ENCODE measurements around the gene HMCN2. TPM values are rescaled to one million over a fixed set of nuclear protein-coding genes. Genes with fewer than 3 reads are reported as not detected.

HMCN2 gene
- total and polyA plus RNA-seq, 2 of the 4 experiments (the other 2 are of a cell fraction) = 0.02 TPM; not detected in 1

- H3K56ac ChIP-seq (ENCODE audit: extremely low read depth, insufficient read depth, low read length) = no peak overlapping the region
- CTCF ChIA-PET = interaction anchor here (1.3 to 1.5 kb wide), 2 partner anchors 219 to 221 kb away, joined by 3 to 5 read pairs; no protein-coding TSS in a partner anchor
- no peak overlapping the region for H3K9ac ChIP-seq (ENCODE audit: low read depth, low read length)
- no peaks in the 10 kb centered on the region for H3K4me1 ChIP-seq (ENCODE audit: control insufficient read depth, insufficient read depth, low read length)
- H3K23ac ChIP-seq (ENCODE audit: low read depth, low read length) = no peak overlapping the region
- no peak overlapping the region for H3K4me3 ChIP-seq (ENCODE audit: insufficient read depth, low read depth, low read length)
- H3K27me3 ChIP-seq (ENCODE audit: control insufficient read depth, insufficient read depth, low read length) = peaks cover 21% of the 10 kb centered on the region
- H4K8ac ChIP-seq (ENCODE audit: low read depth in 2 of 2, low read length in 2 of 2) = no peak overlapping the region
- H3K14ac ChIP-seq (replicated peaks; ENCODE audit: low read depth, low read length) = no peak overlapping the region
- no peak overlapping the region for H2BK5ac ChIP-seq (ENCODE audit: low read depth, low read length, poor library complexity, severe bottlenecking)
- H3K18ac ChIP-seq (ENCODE audit: low read depth, low read length) = no peak overlapping the region
- peaks cover 8% of the 10 kb centered on the region for H4K20me1 ChIP-seq (ENCODE audit: insufficient read depth, low read length)
- intact Hi-C loops (cut with micrococcal nuclease) (no loop called here), dilution Hi-C loops (cut with HindIII; ENCODE audit: low sequenced_read_pairs, unreplicated experiment) (no loop called here), in situ Hi-C loops (cut with MboI; ENCODE audit: low sequenced_read_pairs) (no loop called here)
- H4K91ac ChIP-seq (ENCODE audit: insufficient read depth, low read depth, low read length) = no peak overlapping the region
- H2BK120ac ChIP-seq (ENCODE audit: low read depth, low read length) = no peak overlapping the region
- DNase-seq (no peak), ATAC-seq (ENCODE audit: low read depth) (no peak)
- no peak overlapping the region for H3K4me2 ChIP-seq (ENCODE audit: low read depth, low read length)
- no peaks in the 10 kb centered on the region for H3K9me1 ChIP-seq (ENCODE audit: insufficient read depth, low read length)
- H2AK5ac ChIP-seq (ENCODE audit: low read depth, low read length) = no peak overlapping the region
- BruUV-seq (replicated peaks) = no TSS peak
- WGBS, 2 experiments (ENCODE audit: extremely low coverage in 2 of 2, insufficient read length in 1 of 2) = 87% methylated on average over 13 of the region's 27 CpGs; no CpG with 5 or more reads in 1 of the 2 experiments
- H3K9me3 ChIP-seq (ENCODE audit: control insufficient read depth, insufficient read depth, low read length) = no peaks in the 10 kb centered on the region
- H2AFZ ChIP-seq (replicated peaks; ENCODE audit: low read length, poor library complexity) = no peak overlapping the region
- H3K79me1 ChIP-seq (ENCODE audit: low read depth in 1 of 2, low read length in 2 of 2) = no peaks in the 10 kb centered on the region
- no peak overlapping the region for H2BK15ac ChIP-seq (ENCODE audit: low read depth, low read length)
- H3K36me3 ChIP-seq (ENCODE audit: control insufficient read depth, insufficient read depth, low read length) = no peaks in the 10 kb centered on the region
- H3K27ac ChIP-seq (ENCODE audit: insufficient read depth, low read length) = no peak overlapping the region
- no peak overlapping the region for H2BK20ac ChIP-seq (ENCODE audit: low read depth, low read length)
- H2AK9ac ChIP-seq (replicated peaks; ENCODE audit: low read depth, low read length, poor library complexity) = no peak overlapping the region
- POLR2A ChIA-PET (ENCODE audit: unreplicated experiment) = no interaction called here
- no peak overlapping the region for H3K4ac ChIP-seq (ENCODE audit: low read depth, low read length)
- no peak overlapping the region for H4K5ac ChIP-seq (ENCODE audit: low read depth, low read length)
- no peak for TF ChIP-seq SMC3 (IDR thresholded peaks at IDR 0.05; ENCODE audit: low read depth, low read length)
- no peak for TF ChIP-seq MAZ (IDR thresholded peaks at IDR 0.05; ENCODE audit: borderline replicate concordance, low read depth, low read length)
- TF ChIP-seq CEBPB (IDR thresholded peaks at IDR 0.05; ENCODE audit: low read depth, low read length) = no peak
- no peak for TF ChIP-seq FOS (IDR thresholded peaks at IDR 0.05; ENCODE audit: low read depth, low read length)
- TF ChIP-seq NFE2L2 (IDR thresholded peaks at IDR 0.05; ENCODE audit: low read depth, low read length) = no peak
- no peak for TF ChIP-seq POLR2A (IDR thresholded peaks at IDR 0.05; ENCODE audit: low read depth, low read length)
- no peak for TF ChIP-seq RCOR1 (IDR thresholded peaks at IDR 0.05; ENCODE audit: insufficient replicate concordance, low read length)
- TF ChIP-seq MXI1 (IDR thresholded peaks at IDR 0.05; ENCODE audit: borderline replicate concordance, low read depth, low read length) = no peak
Measured at GRCh38 chr9:130462685-130463540, 197.4 kb downstream of the HMCN2 start.
